GM23338 (cell line): ENCODE results near the gene DCLK2. TPM values are rescaled to one million over a fixed set of nuclear protein-coding genes. Genes with fewer than 3 reads are reported as not detected.

Experiments used
- ATAC-seq: fragments of 200-7000 bp; cut with Tn5 transposase; 3 replicates; pipeline ENCODE4 v1.9.1; 2020
- DNase-seq: peaks from one replicate; pipeline ENCODE4 v3.0.0-alpha.2; 2015; ENCODE audit warnings: low spot score
- H2AFZ ChIP-seq: fragments of 200-600 bp; sonication (generic); 2 replicates; pipeline ENCODE4 v1.8.0; 2016; ENCODE audit warnings: antibody characterized with exemption, mild to moderate bottlenecking, moderate library complexity
- H3F3A ChIP-seq: fragments of 200-600 bp; sonication (generic); replicated peaks from 2 replicates; pipeline ENCODE4 v1.8.0; 2017; ENCODE audit warnings: antibody characterized with exemption, mixed run types, low read depth
- H3K27ac ChIP-seq: fragments of 200-600 bp; sonication (generic); 2 replicates; pipeline ENCODE4 v1.6.1; 2016; ENCODE audit warnings: low read depth
- H3K27me3 ChIP-seq: fragments of 200-600 bp; sonication (generic); 2 replicates; pipeline ENCODE4 v1.8.0; 2016; ENCODE audit warnings: mild to moderate bottlenecking, mixed run types, moderate library complexity; ENCODE audit not compliant: insufficient read depth
- H3K36me3 ChIP-seq: fragments of 200-600 bp; sonication (generic); 2 replicates; pipeline ENCODE4 v1.8.0; 2016; ENCODE audit warnings: mild to moderate bottlenecking; ENCODE audit not compliant: insufficient read depth
- H3K4me1 ChIP-seq: fragments of 200-600 bp; sonication (generic); 2 replicates; pipeline ENCODE4 v1.8.0; 2016; ENCODE audit warnings: mild to moderate bottlenecking, moderate library complexity; ENCODE audit not compliant: insufficient read depth
- H3K4me2 ChIP-seq: fragments of 200-600 bp; sonication (generic); 2 replicates; pipeline ENCODE4 v1.7.1; 2017; ENCODE audit warnings: mixed run types
- H3K4me3 ChIP-seq: fragments of 200-600 bp; sonication (generic); 2 replicates; pipeline ENCODE4 v1.6.1; 2016; ENCODE audit warnings: mixed run types
- H3K79me2 ChIP-seq: fragments of 200-600 bp; sonication (generic); replicated peaks from 2 replicates; pipeline ENCODE4 v1.8.0; 2017; ENCODE audit warnings: mild to moderate bottlenecking; ENCODE audit not compliant: insufficient read depth
- H3K9me2 ChIP-seq: fragments of 200-600 bp; sonication (generic); 2 replicates; pipeline ENCODE4 v1.8.0; 2017; ENCODE audit not compliant: insufficient read depth
- H4K20me1 ChIP-seq: fragments of 200-600 bp; sonication (generic); replicated peaks from 2 replicates; pipeline ENCODE4 v1.8.0; 2017; ENCODE audit warnings: mild to moderate bottlenecking; ENCODE audit not compliant: insufficient read depth
- H3K27ac Mint-ChIP-seq: 2 replicates; pipeline ENCODE4 v1.8.0; 2020; ENCODE audit warnings: inconsistent platforms, mild to moderate bottlenecking, moderate library complexity, mixed read lengths
- H3K27me3 Mint-ChIP-seq: 3 replicates; pipeline ENCODE4 v1.8.0; 2022; ENCODE audit warnings: low read depth, mild to moderate bottlenecking, moderate library complexity, mixed read lengths, inconsistent platforms; ENCODE audit not compliant: insufficient read depth, poor library complexity
- H3K36me3 Mint-ChIP-seq: 3 replicates; pipeline ENCODE4 v1.8.0; 2021; ENCODE audit warnings: low read depth, mild to moderate bottlenecking, inconsistent platforms, moderate library complexity, mixed read lengths
- H3K4me1 Mint-ChIP-seq: 3 replicates; pipeline ENCODE4 v1.8.0; 2020; ENCODE audit warnings: mild to moderate bottlenecking, inconsistent platforms, mixed read lengths
- H3K4me3 Mint-ChIP-seq: 3 replicates; pipeline ENCODE4 v1.8.0; 2021; ENCODE audit warnings: moderate library complexity, mild to moderate bottlenecking, inconsistent platforms, mixed read lengths
- H3K9me3 Mint-ChIP-seq: 3 replicates; pipeline ENCODE4 v1.8.0; 2020; ENCODE audit warnings: moderate library complexity, mild to moderate bottlenecking, inconsistent platforms, mixed read lengths
- CTCF ChIP-seq, 2 experiments: fragments of 200-600 bp in 1 of 2; sonication (generic) in 1 of 2; conservative IDR thresholded peaks; 2 replicates each; pipeline versions ENCODE4 v1.5.1 to v1.6.1; 2016 to 2017; ENCODE audit warnings: antibody characterized with exemption in 2 of 2, low read depth in 2 of 2, mild to moderate bottlenecking in 2 of 2, moderate library complexity in 1 of 2
- ETS1 ChIP-seq: IDR thresholded peaks from 2 replicates; pipeline ENCODE4 v1.6.1; 2016; ENCODE audit warnings: antibody characterized with exemption
- EZH2 ChIP-seq: fragments of 200-600 bp; sonication (generic); IDR thresholded peaks from one replicate; pipeline ENCODE4 v1.8.0; 2017; ENCODE audit warnings: antibody characterized with exemption, mild to moderate bottlenecking, low read depth; ENCODE audit not compliant: unreplicated experiment
- EZH2phosphoT487 ChIP-seq: fragments of 200-600 bp; sonication (generic); IDR thresholded peaks from one replicate; pipeline ENCODE4 v1.8.1; 2018; ENCODE audit warnings: antibody characterized with exemption; ENCODE audit not compliant: unreplicated experiment
- JUNB ChIP-seq: IDR thresholded peaks from one replicate; pipeline ENCODE4 v1.6.1; 2016; ENCODE audit warnings: antibody characterized with exemption; ENCODE audit not compliant: unreplicated experiment
- POLR2AphosphoS5 ChIP-seq: IDR thresholded peaks from 2 replicates; pipeline ENCODE4 v1.6.1; 2016; ENCODE audit warnings: antibody characterized with exemption, low read depth
- STAT1 ChIP-seq: IDR thresholded peaks from one replicate; pipeline ENCODE4 v1.6.1; 2016; ENCODE audit warnings: antibody characterized with exemption; ENCODE audit not compliant: unreplicated experiment
- ZNF114 ChIP-seq: fragments of 250-450 bp; sonication (Bioruptor Pico); IDR thresholded peaks from 2 replicates; pipeline ENCODE4 v1.5.0; 2020; ENCODE audit warnings: mild to moderate bottlenecking, moderate library complexity
- ZNF331 ChIP-seq: fragments of 250-450 bp; sonication (Bioruptor Pico); IDR thresholded peaks from 2 replicates; pipeline ENCODE4 v1.5.0; 2020; ENCODE audit warnings: low read depth, mild to moderate bottlenecking, moderate library complexity
- polyA plus RNA-seq: library from polyadenylated mRNA; unstranded; fragments of >200 nt; fragmentation: Nextera tagmentation; extraction: Ambion mirVana; gene quantifications from 2 replicates; pipeline ENCODE4 v1.2.1, GENCODE V29; 2016
- total RNA-seq: library from RNA; depleted of rRNA; stranded (reverse); fragments of >200 nt; shearing (Covaris generic); gene quantifications from 2 replicates; pipeline ENCODE4 v1.2.3, GENCODE V29; 2014
- TF ChIP-seq, protein P1 (sequence below): IDR thresholded peaks from one replicate; pipeline ENCODE4 v1.6.1; 2018; ENCODE audit warnings: antibody characterized with exemption; ENCODE audit not compliant: unreplicated experiment

DCLK2 gene
- total and polyA plus RNA-seq, 2 experiments from 2014 or later, result 0.49 TPM; not detected in 1

GRCh38 chr4:150283689-150284088, 205.4 kb downstream of the DCLK2 start:
- Histone ChIP-seq H3K9me2 (no peaks in the 10 kb centered on the region; the same call in 1 of the 2 replicates), H3K4me3 (no peak overlapping the region), H2AFZ (no peak overlapping the region), H3K79me2 (no peaks in the 10 kb centered on the region), H4K20me1 (no peaks in the 10 kb centered on the region), H3F3A (no peaks in the 10 kb centered on the region), H3K27ac (no peak overlapping the region), H3K27me3 (no peaks in the 10 kb centered on the region), H3K4me2 (no peak overlapping the region), H3K36me3 (no peaks in the 10 kb centered on the region), H3K4me1 (no peaks in the 10 kb centered on the region; the same call in 1 of the 2 replicates)
- Mint-ChIP-seq H3K27me3 (peaks cover 4% of the 10 kb centered on the region), H3K4me1 (peaks cover 3% of the 10 kb centered on the region; the same call in 1 of the 3 replicates), H3K4me3 (no peak overlapping the region), H3K27ac (no peak overlapping the region), H3K9me3 (no peaks in the 10 kb centered on the region; the same call in 2 of the 3 replicates), H3K36me3 (peaks cover 5% of the 10 kb centered on the region; the same call in 2 of the 3 replicates)
- ATAC-seq (no peak), DNase-seq (no peak)
- TF ChIP-seq, protein P1, sequence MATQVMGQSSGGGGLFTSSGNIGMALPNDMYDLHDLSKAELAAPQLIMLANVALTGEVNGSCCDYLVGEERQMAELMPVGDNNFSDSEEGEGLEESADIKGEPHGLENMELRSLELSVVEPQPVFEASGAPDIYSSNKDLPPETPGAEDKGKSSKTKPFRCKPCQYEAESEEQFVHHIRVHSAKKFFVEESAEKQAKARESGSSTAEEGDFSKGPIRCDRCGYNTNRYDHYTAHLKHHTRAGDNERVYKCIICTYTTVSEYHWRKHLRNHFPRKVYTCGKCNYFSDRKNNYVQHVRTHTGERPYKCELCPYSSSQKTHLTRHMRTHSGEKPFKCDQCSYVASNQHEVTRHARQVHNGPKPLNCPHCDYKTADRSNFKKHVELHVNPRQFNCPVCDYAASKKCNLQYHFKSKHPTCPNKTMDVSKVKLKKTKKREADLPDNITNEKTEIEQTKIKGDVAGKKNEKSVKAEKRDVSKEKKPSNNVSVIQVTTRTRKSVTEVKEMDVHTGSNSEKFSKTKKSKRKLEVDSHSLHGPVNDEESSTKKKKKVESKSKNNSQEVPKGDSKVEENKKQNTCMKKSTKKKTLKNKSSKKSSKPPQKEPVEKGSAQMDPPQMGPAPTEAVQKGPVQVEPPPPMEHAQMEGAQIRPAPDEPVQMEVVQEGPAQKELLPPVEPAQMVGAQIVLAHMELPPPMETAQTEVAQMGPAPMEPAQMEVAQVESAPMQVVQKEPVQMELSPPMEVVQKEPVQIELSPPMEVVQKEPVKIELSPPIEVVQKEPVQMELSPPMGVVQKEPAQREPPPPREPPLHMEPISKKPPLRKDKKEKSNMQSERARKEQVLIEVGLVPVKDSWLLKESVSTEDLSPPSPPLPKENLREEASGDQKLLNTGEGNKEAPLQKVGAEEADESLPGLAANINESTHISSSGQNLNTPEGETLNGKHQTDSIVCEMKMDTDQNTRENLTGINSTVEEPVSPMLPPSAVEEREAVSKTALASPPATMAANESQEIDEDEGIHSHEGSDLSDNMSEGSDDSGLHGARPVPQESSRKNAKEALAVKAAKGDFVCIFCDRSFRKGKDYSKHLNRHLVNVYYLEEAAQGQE, result no peak
- TF ChIP-seq JUNB (no peak), ZNF331 (CRISPR knock-in tag) (no peak), EZH2 (no peak), EZH2phosphoT487 (no peak), STAT1 (no peak)

GRCh38 chr4:150286656-150287055, 208.4 kb downstream of the DCLK2 start:
- peaks cover 4% of the 10 kb centered on the region for H3K27me3 Mint-ChIP-seq
- Histone ChIP-seq H2AFZ (no peak overlapping the region), H3K27me3 (no peaks in the 10 kb centered on the region), H3K4me3 (no peak overlapping the region), H3K9me2 (no peaks in the 10 kb centered on the region; the same call in 1 of the 2 replicates), H3K79me2 (no peaks in the 10 kb centered on the region), H4K20me1 (no peaks in the 10 kb centered on the region), H3K36me3 (no peaks in the 10 kb centered on the region), H3F3A (no peaks in the 10 kb centered on the region), H3K4me1 (no peaks in the 10 kb centered on the region), H3K4me2 (no peak overlapping the region), H3K27ac (no peak overlapping the region)
- peaks cover 3% of the 10 kb centered on the region; the same call in 1 of the 3 replicates for H3K36me3 Mint-ChIP-seq
- no peak overlapping the region for H3K4me3 Mint-ChIP-seq
- TF ChIP-seq EZH2 (no peak), ZNF114 (no peak)
- no peak for ATAC-seq
- no peaks in the 10 kb centered on the region; the same call in 2 of the 3 replicates for H3K9me3 Mint-ChIP-seq
- no peaks in the 10 kb centered on the region for H3K4me1 Mint-ChIP-seq
- no peak overlapping the region for H3K27ac Mint-ChIP-seq
- DNase-seq, result no peak

DNA sequence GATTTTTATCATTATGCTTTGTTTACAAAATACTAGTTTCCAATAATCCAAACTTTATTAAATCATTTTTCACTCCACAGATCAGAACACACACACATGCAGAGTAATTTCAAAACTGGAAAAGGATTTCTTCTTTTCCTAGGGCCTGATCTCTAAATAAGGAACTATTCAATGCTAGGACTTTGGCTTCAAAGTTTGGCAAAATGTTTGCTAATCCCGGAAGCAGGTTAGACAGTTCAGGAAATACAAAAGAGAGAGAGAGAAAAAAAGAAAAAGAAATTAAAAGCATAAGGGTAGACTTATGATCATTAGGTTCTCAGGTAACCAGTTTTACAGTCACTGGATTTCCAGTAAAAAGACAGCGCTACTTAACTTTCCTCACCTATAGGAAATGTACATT, 211.0 kb downstream of the DCLK2 start:
- H3K4me1 ChIP-seq, result no peaks in the 10 kb centered on the region
- Mint-ChIP-seq H3K27me3 (no peaks in the 10 kb centered on the region), H3K27ac (no peak overlapping the region), H3K9me3 (peaks cover 4% of the 10 kb centered on the region; the same call in 1 of the 3 replicates), H3K4me3 (no peak overlapping the region), H3K4me1 (no peaks in the 10 kb centered on the region), H3K36me3 (peaks cover 5% of the 10 kb centered on the region)
- no peaks in the 10 kb centered on the region for H3K79me2 ChIP-seq
- H3K4me2 ChIP-seq, result no peak overlapping the region
- H3K36me3 ChIP-seq, result no peaks in the 10 kb centered on the region
- no peak overlapping the region for H3K4me3 ChIP-seq
- no peaks in the 10 kb centered on the region for H3K27me3 ChIP-seq
- DNase-seq (no peak), ATAC-seq (no peak)
- H2AFZ ChIP-seq, result no peak overlapping the region
- H4K20me1 ChIP-seq, result no peaks in the 10 kb centered on the region
- no peaks in the 10 kb centered on the region for H3F3A ChIP-seq
- H3K27ac ChIP-seq, result no peak overlapping the region
- no peaks in the 10 kb centered on the region; the same call in 1 of the 2 replicates for H3K9me2 ChIP-seq
- no peak for TF ChIP-seq ETS1
- no peak for TF ChIP-seq JUNB
- TF ChIP-seq EZH2, result no peak
- TF ChIP-seq EZH2phosphoT487, result no peak
- no peak for TF ChIP-seq ZNF114
- no peak for TF ChIP-seq POLR2AphosphoS5
- TF ChIP-seq ZNF331 (CRISPR knock-in tag), result no peak
- TF ChIP-seq CTCF (conservative IDR thresholded peaks at IDR 0.05; ENCODE audit: low read depth in 2 of 2), result no peak
